DND-41 (cell line): Measurements from ENCODE around the gene C1orf210.

Experiments
- ATAC-seq: fragments of 200-7000 bp; cut with Tn5 transposase; 3 replicates; pipeline ENCODE4 v1.9.1; 2021; ENCODE audit warnings: low read depth; ENCODE audit not compliant: insufficient read depth
- DNase-seq: peaks from one replicate; pipeline ENCODE4 v3.0.0-alpha.2; 2020
- H2AFZ ChIP-seq: 2 replicates; pipeline ENCODE4 v1.6.0; 2012; ENCODE audit warnings: low read depth, low read length
- H3K27ac ChIP-seq: 2 replicates; pipeline ENCODE4 v1.5.1; 2012; ENCODE audit warnings: low read length, inconsistent platforms
- H3K27me3 ChIP-seq: fragments of 200-600 bp; sonication (generic); 2 replicates; pipeline ENCODE4 v1.6.0; 2012; ENCODE audit warnings: low read length, mild to moderate bottlenecking, inconsistent platforms; ENCODE audit not compliant: insufficient read depth, poor library complexity
- H3K36me3 ChIP-seq: 2 replicates; pipeline ENCODE4 v1.5.1; 2012; ENCODE audit warnings: low read length, inconsistent platforms; ENCODE audit not compliant: insufficient read depth
- H3K4me1 ChIP-seq: 2 replicates; pipeline ENCODE4 v1.5.1; 2012; ENCODE audit warnings: mild to moderate bottlenecking, low read length; ENCODE audit not compliant: insufficient read depth
- H3K4me2 ChIP-seq: 2 replicates; pipeline ENCODE4 v1.6.0; 2012; ENCODE audit warnings: mild to moderate bottlenecking, moderate library complexity, low read length, inconsistent platforms; ENCODE audit not compliant: insufficient read depth
- H3K4me3 ChIP-seq, 2 experiments: fragments of 200-600 bp in 1 of 2; shearing (Covaris generic) in 1 of 2; 2 replicates each; pipeline ENCODE4 v1.5.1; 2012 to 2016; ENCODE audit warnings: inconsistent platforms in 2 of 2, low read length in 2 of 2, mild to moderate bottlenecking in 2 of 2, low read depth in 1 of 2, moderate library complexity in 1 of 2
- H3K79me2 ChIP-seq: 2 replicates; pipeline ENCODE4 v1.6.0; 2012; ENCODE audit warnings: low read length, inconsistent platforms; ENCODE audit not compliant: insufficient read depth
- H3K9ac ChIP-seq: 2 replicates; pipeline ENCODE4 v1.6.0; 2012; ENCODE audit warnings: low read depth, mild to moderate bottlenecking, inconsistent platforms, low read length, moderate library complexity
- H3K9me3 ChIP-seq: 2 replicates; pipeline ENCODE4 v1.5.1; 2012; ENCODE audit warnings: low read length, moderate library complexity, mild to moderate bottlenecking, inconsistent platforms; ENCODE audit not compliant: insufficient read depth, severe bottlenecking
- H4K20me1 ChIP-seq: 2 replicates; pipeline ENCODE4 v1.6.0; 2012; ENCODE audit warnings: low read length; ENCODE audit not compliant: insufficient read depth
- CTCF ChIP-seq: IDR thresholded peaks from 2 replicates; pipeline ENCODE4 v1.5.1; 2012; ENCODE audit warnings: borderline replicate concordance, low read length, moderate library complexity, mild to moderate bottlenecking; ENCODE audit not compliant: poor library complexity, severe bottlenecking; ENCODE audit errors: extremely low read depth
- EZH2 ChIP-seq: IDR thresholded peaks from 3 replicates; pipeline ENCODE4 v1.6.1; 2012; ENCODE audit warnings: borderline replicate concordance, low read depth, mild to moderate bottlenecking, moderate library complexity, low read length, inconsistent platforms; ENCODE audit not compliant: severe bottlenecking

The C1orf210 gene

DNA sequence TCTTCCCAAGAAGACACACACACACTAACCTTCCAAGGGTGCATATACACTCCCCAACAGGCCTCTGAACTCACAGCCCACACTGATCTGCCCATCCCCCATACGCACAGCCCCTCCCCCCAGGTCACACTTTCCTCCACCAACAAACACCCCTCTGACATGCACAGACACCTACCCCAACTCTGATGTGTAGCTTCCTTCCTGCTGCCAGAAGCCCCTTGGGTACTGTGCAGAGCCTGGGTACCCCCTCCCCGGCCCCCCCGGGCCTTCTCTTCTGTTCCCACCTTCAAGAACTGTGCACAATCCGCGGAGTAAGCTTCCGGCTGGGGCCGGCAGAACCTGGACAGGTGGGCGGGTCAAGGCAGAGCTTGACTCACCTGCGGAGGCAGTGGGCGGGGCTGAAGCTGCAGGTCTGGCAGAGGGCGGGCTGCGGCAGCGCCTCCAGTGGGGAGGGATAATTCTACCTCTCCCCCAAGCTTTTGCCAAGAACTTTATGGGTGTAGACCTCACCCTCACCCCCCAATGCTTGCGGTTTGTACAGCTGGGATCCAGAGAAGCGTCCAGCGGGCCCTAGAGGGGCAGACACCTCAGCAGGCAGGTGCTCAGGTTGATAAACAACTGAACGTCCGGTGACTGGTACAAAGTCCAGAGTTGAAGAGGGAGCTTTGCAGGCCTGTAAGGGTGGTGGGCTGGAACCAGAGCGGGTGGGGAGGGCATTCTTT, at the start of gene C1orf210:
Gene C1orf210 (minus strand): TSS at position 313 of the 722 bp plus-strand sequence. CDS start 2,311 bp downstream, outside the sequence.
- no peaks in the 10 kb centered on the region for H3K79me2 ChIP-seq
- no peaks in the 10 kb centered on the region for H3K27me3 ChIP-seq
- no peaks in the 10 kb centered on the region for H3K9me3 ChIP-seq
- no peak for DNase-seq
- H3K27ac ChIP-seq = no peak within 1 kb of the TSS
- no peak within 1 kb of the TSS for H2AFZ ChIP-seq
- TF ChIP-seq EZH2 (no peak), CTCF (no peak)
- H3K4me3 ChIP-seq = no peak within 1 kb of the TSS
- no peaks in the 10 kb centered on the region for H4K20me1 ChIP-seq
- no peak within 1 kb of the TSS for H3K4me2 ChIP-seq
- H3K4me1 ChIP-seq = no peaks in the 10 kb centered on the region
- ATAC-seq = no peak
- H3K9ac ChIP-seq = no peak within 1 kb of the TSS
- no peaks in the 10 kb centered on the region for H3K36me3 ChIP-seq

GRCh38 chr1:43334453-43335205, 49.2 kb upstream of the C1orf210 start:
- ATAC-seq = no peak
- no peak for DNase-seq
- TF ChIP-seq EZH2 (no peak), CTCF (no peak)

GRCh38 chr1:43331688-43332087, 46.3 kb upstream of the C1orf210 start:
- Histone ChIP-seq H3K27me3 (no peaks in the 10 kb centered on the region), H3K27ac (no peak overlapping the region), H3K9me3 (peaks cover 8% of the 10 kb centered on the region), H3K9ac (no peak overlapping the region), H3K79me2 (no peaks in the 10 kb centered on the region), H3K4me3 (no peak overlapping the region), H3K4me2 (no peak overlapping the region), H2AFZ (no peak overlapping the region), H3K4me1 (no peaks in the 10 kb centered on the region), H3K36me3 (no peaks in the 10 kb centered on the region), H4K20me1 (no peaks in the 10 kb centered on the region)
- no peak for TF ChIP-seq EZH2
- TF ChIP-seq CTCF = no peak
- ATAC-seq (no peak), DNase-seq (no peak)

More at GRCh38 chr1:43334453-43335205, 49.2 kb upstream of the C1orf210 start:
- Histone ChIP-seq H3K27me3 (peaks cover 6% of the 10 kb centered on the region), H2AFZ (no peak overlapping the region), H3K4me1 (no peaks in the 10 kb centered on the region), H3K36me3 (no peaks in the 10 kb centered on the region), H4K20me1 (no peaks in the 10 kb centered on the region), H3K27ac (no peak overlapping the region), H3K4me3 (no peak overlapping the region), H3K4me2 (no peak overlapping the region), H3K9ac (no peak overlapping the region), H3K79me2 (no peaks in the 10 kb centered on the region), H3K9me3 (no peaks in the 10 kb centered on the region)
